Adrenal gland (tissue), 12 donors: ENCODE data around the gene CHN2. TPM values are rescaled to one million over a fixed set of nuclear protein-coding genes. Genes with fewer than 3 reads are reported as not detected.
"Not testable (repeated sequence)": the region's sequence is repeated elsewhere in the genome, so short reads cannot be mapped to it uniquely, and the experiment has no call there.

Experiments
- DNase-seq, 7 donors: peaks; one replicate each; pipeline ENCODE4 v3.0.0-alpha.2; 2019 to 2020
- H3K27ac ChIP-seq, 5 donors: fragments of 200-600 bp; sonication (generic) in 4 of 5; 1 replicate in 3 of 5; 2 replicates in 2 of 5; pipeline versions ENCODE4 v1.5.1 to v1.8.0; 2016 to 2020; ENCODE audit warnings: mild to moderate bottlenecking in 1 of 5
- H3K27me3 ChIP-seq: fragments of 200-600 bp; 2 replicates; pipeline ENCODE4 v1.8.0; 2021
- H3K36me3 ChIP-seq, 2 donors: fragments of 200-600 bp; replicated peaks in 1 of 2; 1 replicate in 1 of 2; 2 replicates in 1 of 2; pipeline versions ENCODE4 v1.5.1 to v1.8.0; 2018 to 2022
- H3K4me1 ChIP-seq, 2 donors: fragments of 200-600 bp; replicated peaks in 1 of 2; 1 replicate in 1 of 2; 2 replicates in 1 of 2; pipeline versions ENCODE4 v1.5.1 to v1.8.0; 2018 to 2021
- H3K4me3 ChIP-seq, 4 donors: fragments of 200-600 bp; sonication (generic) in 3 of 4; one replicate each; pipeline ENCODE4 v1.5.1; 2016 to 2018
- H3K9me3 ChIP-seq, 3 donors: fragments of 200-600 bp; sonication (generic) in 1 of 3; replicated peaks in 1 of 3; 1 replicate in 2 of 3; 2 replicates in 1 of 3; pipeline versions ENCODE4 v1.5.1 to v1.8.0; 2016 to 2021
- CTCF ChIP-seq, 6 experiments: fragments of 450-650 bp in 4 of 6; fragments of 200-600 bp in 2 of 6; sonication (generic) in 1 of 6; IDR thresholded peaks; 1 replicate in 5 of 6; 2 replicates in 1 of 6; pipeline versions ENCODE4 v1.5.1 to v1.8.0; 2016 to 2021; ENCODE audit warnings: antibody characterized with exemption in 6 of 6, mild to moderate bottlenecking in 2 of 6, moderate library complexity in 1 of 6
- POLR2A ChIP-seq, 2 donors: fragments of 450-650 bp; IDR thresholded peaks; one replicate each; pipeline ENCODE4 v1.6.1; 2017; ENCODE audit warnings: antibody characterized with exemption in 2 of 2, mild to moderate bottlenecking in 2 of 2, moderate library complexity in 1 of 2
- WGBS, 4 donors: extraction: QIAGEN DNeasy Blood & Tissue Kit in 2 of 4; methylation state at CpG; one replicate each; pipeline versions ENCODE4 v1.1.5 to v1.1.7; 2013 to 2017; 5-methylcytosine and 5-hydroxymethylcytosine counted together
- intact Hi-C, 2 donors: fragments of 100-400 bp; cut with DNase I; formaldehyde crosslinking; loops; one replicate each; pipeline versions ENCODE4 v1.14.1 to v1.15.0; 2022 to 2023
- polyA plus RNA-seq, 3 donors: library from polyadenylated mRNA; stranded (reverse); fragments of 200-250 nt in 2 of 3; fragments of 350-450 nt in 1 of 3; fragmentation: Illumina TruSeq in 1 of 3; extraction: RNeasy Lipid Tissue Mini Kit (QIAGEN cat#74804) in 1 of 3; gene quantifications; one replicate each; pipeline ENCODE4 v1.2.3, GENCODE V29; 2013 to 2014
- total RNA-seq, 9 donors: library from RNA; depleted of rRNA in 4 of 9; stranded (reverse); fragments of >200 nt in 4 of 9; fragments of 120-200 nt in 1 of 9; fragmentation: NEBNext Ultra II Directional in 1 of 9; extraction: Animal tissue kit (Norgen Biotek cat#: 25700) in 1 of 9; gene quantifications; one replicate each; pipeline versions ENCODE4 v1.1.0 to v1.2.4, GENCODE V29; 2013 to 2023
- donor health status: healthy with polysubstance abuse.
- donor health status: Bipolar disorder and iron deficiency.
- donor health status: DM: yes; HTN: yes; CAD: no.
- donor health status: DM: no; HTN: no; CAD: no.
- donor health status: DM: no; HTN: no; CAD: no.
- donor health status: DM: yes; HTN: yes; CAD: no.

The CHN2 gene
- total and polyA plus RNA-seq, 12 donors, result 2.7 to 35.4 (median 11.5) TPM

GRCh38 chr7:29209745-29210144 lies 15.2 kb downstream of the CHN2 start:
- Histone ChIP-seq H3K27me3 (no peaks in the 10 kb centered on the region), H3K4me1 (no peaks in the 10 kb centered on the region), H3K9me3 (no peaks in the 10 kb centered on the region), H3K4me3 (no peak overlapping the region), H3K27ac (no peak overlapping the region), H3K36me3 (no peaks in the 10 kb centered on the region)
- no peak for DNase-seq
- no peak for TF ChIP-seq POLR2A (IDR thresholded peaks at IDR 0.05)
- no peak for TF ChIP-seq CTCF (IDR thresholded peaks at IDR 0.05)
- WGBS, 4 donors, result 87 to 96% (median 89%) methylated on average over 3 of the region's 3 CpGs
- intact Hi-C loops, result no loop called here

GRCh38 chr7:29212736-29213135 lies 18.2 kb downstream of the CHN2 start:
- H3K36me3 ChIP-seq, H3K4me3 ChIP-seq, H3K9me3 ChIP-seq, H3K4me1 ChIP-seq, H3K27me3 ChIP-seq, intact Hi-C loops, DNase-seq, H3K27ac ChIP-seq: not testable (repeated sequence)
- 80 to 92% (median 88%) methylated on average over 1 to 2 of the region's 2 CpGs for WGBS, 4 donors

- H3K36me3 ChIP-seq, result no peaks in the 10 kb centered on the region
- no peaks in the 10 kb centered on the region for H3K9me3 ChIP-seq
- no peaks in the 10 kb centered on the region for H3K27me3 ChIP-seq
- intact Hi-C loops, result no loop called here
- no peak for TF ChIP-seq POLR2A (IDR thresholded peaks at IDR 0.05)
- no peak for TF ChIP-seq CTCF (IDR thresholded peaks at IDR 0.05)
- H3K4me3 ChIP-seq, result no peak overlapping the region
- no peak overlapping the region for H3K27ac ChIP-seq
- no peaks in the 10 kb centered on the region for H3K4me1 ChIP-seq
- no peak for DNase-seq
- 84 to 95% (median 88%) methylated on average over 5 of the region's 5 CpGs for WGBS, 4 donors
These were observed 19.5 kb downstream of the CHN2 start for GRCh38 chr7:29214056-29214455.

- Histone ChIP-seq H3K36me3 (no peaks in the 10 kb centered on the region), H3K27ac (no peak overlapping the region), H3K4me3 (no peak overlapping the region), H3K4me1 (no peaks in the 10 kb centered on the region), H3K9me3 (no peaks in the 10 kb centered on the region), H3K27me3 (no peaks in the 10 kb centered on the region)
- DNase-seq, result no peak
- intact Hi-C loops, result no loop called here
- 32 to 51% (median 41%) methylated on average over 3 of the region's 3 CpGs for WGBS, 4 donors
- no peak for TF ChIP-seq POLR2A (IDR thresholded peaks at IDR 0.05)
- TF ChIP-seq CTCF (IDR thresholded peaks at IDR 0.05), result no peak
These were observed 20.2 kb downstream of the CHN2 start for GRCh38 chr7:29214816-29215215.

- TF ChIP-seq CTCF (IDR thresholded peaks at IDR 0.05), result no peak
- Histone ChIP-seq H3K4me1 (no peaks in the 10 kb centered on the region), H3K27ac (no peak overlapping the region), H3K4me3 (no peak overlapping the region), H3K36me3 (no peaks in the 10 kb centered on the region), H3K27me3 (no peaks in the 10 kb centered on the region), H3K9me3 (no peaks in the 10 kb centered on the region)
- no peak for DNase-seq
- 79 to 96% (median 94%) methylated on average over 1 of the region's 1 CpG for WGBS, 4 donors
- intact Hi-C loops, result no loop called here
These were observed 21.6 kb downstream of the CHN2 start for GRCh38 chr7:29216128-29216527.
